ENCODE data around the gene TAOK1. TPM values are rescaled to one million over a fixed set of nuclear protein-coding genes. Genes with fewer than 3 reads are reported as not detected.
A peak's percentile ranks its signal among the peaks of the same experiment; 100 is the strongest.

Gene TAOK1
- total and polyA plus RNA-seq, 2 of the 13 experiments (the other 11 are each of a cell fraction or from before 2014, with no cell fraction given) = 14.1 to 23.0 TPM

GRCh38 chr17:29591146-29591736 lies 201.1 kb downstream of the TAOK1 start (continued):
- TF ChIP-seq ELF1 (CRISPR knock-in tag; IDR thresholded peaks at IDR 0.05) = no peak
- TF ChIP-seq KAT8 (CRISPR knock-in tag; IDR thresholded peaks at IDR 0.05) = peak; percentile 55; the same call in 1 of the 2 replicates
- TF ChIP-seq HDAC1 (CRISPR knock-in tag; IDR thresholded peaks at IDR 0.05) = peak; percentile 31; the same call in 1 of the 2 replicates
- TF ChIP-seq AHR (CRISPR knock-in tag; IDR thresholded peaks at IDR 0.05) = peak; percentile 73
- no peak for TF ChIP-seq CTCF (CRISPR knock-in tag; IDR thresholded peaks at IDR 0.05)
- no peak for TF ChIP-seq STAG1 (CRISPR knock-in tag; IDR thresholded peaks at IDR 0.05)
- peak; percentile 52 for TF ChIP-seq YEATS4 (CRISPR knock-in tag; IDR thresholded peaks at IDR 0.05; ENCODE audit: borderline replicate concordance)
- 0 out of 2 replicates have a peak, but pooled peaks have one; percentile 3 for TF ChIP-seq ZNF543 (CRISPR knock-in tag; IDR thresholded peaks at IDR 0.05)
- TF ChIP-seq ZNF567 (CRISPR knock-in tag; IDR thresholded peaks at IDR 0.05; ENCODE audit: borderline replicate concordance) = no peak
- TF ChIP-seq JUN (CRISPR knock-in tag; IDR thresholded peaks at IDR 0.05) = no peak
- TF ChIP-seq ZSCAN20 (CRISPR knock-in tag; IDR thresholded peaks at IDR 0.05; ENCODE audit: borderline replicate concordance) = no peak
- no peak for TF ChIP-seq ZNF224 (CRISPR knock-in tag; IDR thresholded peaks at IDR 0.05)
- TF ChIP-seq ZNF609 (CRISPR knock-in tag; IDR thresholded peaks at IDR 0.05; ENCODE audit: borderline replicate concordance) = no peak
- no peak for TF ChIP-seq PTBP1 (IDR thresholded peaks at IDR 0.05; ENCODE audit: low read depth, low read length, poor library complexity, severe bottlenecking)
- TF ChIP-seq GATAD1 (CRISPR knock-in tag; IDR thresholded peaks at IDR 0.05) = no peak
- TF ChIP-seq POLR2G (IDR thresholded peaks at IDR 0.05; ENCODE audit: low read depth, low read length) = no peak; the same call in 1 of the 2 replicates
- no peak; the same call in 1 of the 2 replicates for TF ChIP-seq TAF1 (CRISPR knock-in tag; IDR thresholded peaks at IDR 0.05)
- TF ChIP-seq NFYC (CRISPR knock-in tag; IDR thresholded peaks at IDR 0.05) = no peak
- TF ChIP-seq ETS1 (CRISPR knock-in tag; IDR thresholded peaks at IDR 0.05) = no peak
- TF ChIP-seq MAX (IDR thresholded peaks at IDR 0.05) = peak; percentile 91
- TF ChIP-seq ZNF441 (CRISPR knock-in tag; IDR thresholded peaks at IDR 0.05; ENCODE audit: borderline replicate concordance) = 0 out of 2 replicates have a peak, but pooled peaks have one; percentile 31
- no peak for TF ChIP-seq RFXANK (CRISPR knock-in tag; IDR thresholded peaks at IDR 0.05)
- TF ChIP-seq KDM5A (IDR thresholded peaks at IDR 0.05; ENCODE audit: borderline replicate concordance, low read length) = no peak
- TF ChIP-seq ZSCAN29 (CRISPR knock-in tag; conservative IDR thresholded peaks at IDR 0.05) = no peak
- TF ChIP-seq SNAPC2 (CRISPR knock-in tag; IDR thresholded peaks at IDR 0.05) = no peak; the same call in 1 of the 2 replicates

Data from HepG2 (cell line).